Left hindlimb (tissue), 1 donor: ENCODE results near the gene LY6G6F.
A peak's percentile ranks its signal among the peaks of the same experiment; 100 is the strongest.

ENCODE experiments used
- DNase-seq: peaks from one replicate; pipeline ENCODE4 v3.0.0-alpha.2; 2018

Gene LY6G6F

DNA sequence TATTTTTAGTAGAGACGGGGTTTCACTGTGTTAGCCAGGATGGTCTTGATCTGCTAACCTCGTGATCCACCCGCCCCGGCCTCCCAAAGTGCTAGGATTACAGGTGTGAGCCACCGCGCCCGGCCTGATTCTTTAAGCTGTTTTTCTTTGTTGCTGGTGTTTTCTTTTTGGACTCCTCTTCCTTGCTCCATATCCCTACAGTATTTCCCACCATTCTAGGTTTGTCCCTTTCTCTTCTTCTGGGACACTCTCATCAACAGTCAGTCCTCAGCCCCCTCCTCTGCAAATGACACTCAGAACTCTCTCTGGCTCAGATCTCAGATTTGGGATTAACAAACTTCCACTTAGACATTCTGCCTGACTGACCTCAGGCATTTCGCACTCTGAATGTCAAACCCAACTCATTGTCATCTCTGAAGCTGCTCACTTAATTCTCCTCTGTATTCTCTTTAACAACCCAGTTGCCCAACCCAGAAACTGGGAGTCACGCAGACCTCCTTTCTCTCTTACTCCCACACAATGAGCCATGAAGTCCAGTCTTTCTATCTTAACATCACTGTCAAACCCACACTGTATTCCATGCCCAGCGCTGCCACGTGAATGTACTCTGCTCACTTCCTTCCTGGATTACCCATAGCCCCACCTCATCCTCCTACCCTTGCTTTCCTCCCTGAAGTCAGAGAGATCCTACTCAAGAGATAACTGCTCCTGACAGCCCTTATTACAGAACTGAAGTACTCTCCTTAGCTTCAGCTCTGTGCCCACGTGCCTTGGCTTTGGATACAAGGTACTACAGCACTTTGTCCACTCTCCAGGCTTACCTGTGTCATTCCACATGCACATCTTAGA, 19.1 kb downstream of the LY6G6F start:
- DNase-seq = no peak

DNA sequence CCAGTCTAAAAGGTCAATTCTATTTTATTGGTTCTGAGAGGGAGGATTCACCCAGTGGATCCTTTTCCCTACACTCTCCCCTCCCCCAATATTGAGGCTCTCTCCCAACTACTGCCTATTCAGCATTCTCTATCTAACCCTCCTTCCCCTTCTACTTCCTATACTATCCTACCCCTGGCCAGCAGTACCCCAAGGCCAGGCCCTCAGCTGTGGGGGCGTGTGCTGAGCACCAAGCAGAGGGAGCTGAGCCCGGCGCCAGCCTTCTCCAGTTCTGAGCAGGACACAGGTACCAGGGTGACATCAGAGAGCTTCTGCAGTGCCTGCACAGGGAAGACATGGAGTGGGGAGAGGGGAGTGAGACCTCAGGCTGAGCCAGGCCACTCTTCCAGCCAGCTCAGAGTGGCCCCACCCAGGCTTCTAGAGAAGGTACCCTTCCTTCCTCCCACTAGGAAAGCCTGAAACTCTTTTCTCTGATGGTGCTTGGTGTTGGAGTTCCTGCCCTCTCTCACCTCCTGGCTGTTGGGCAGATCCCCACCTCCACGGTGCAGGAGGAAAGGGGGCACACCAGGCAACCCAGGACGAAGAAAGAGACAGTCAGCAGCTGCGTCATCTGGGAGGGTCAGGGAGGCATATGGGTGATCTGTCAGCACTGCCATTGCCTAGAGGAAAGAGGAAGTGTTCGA, 20.5 kb downstream of the LY6G6F start:
- DNase-seq = no peak

- no peak for DNase-seq
These were observed 21.3 kb downstream of the LY6G6F start for GRCh38 chr6:31727717-31728671.

DNA sequence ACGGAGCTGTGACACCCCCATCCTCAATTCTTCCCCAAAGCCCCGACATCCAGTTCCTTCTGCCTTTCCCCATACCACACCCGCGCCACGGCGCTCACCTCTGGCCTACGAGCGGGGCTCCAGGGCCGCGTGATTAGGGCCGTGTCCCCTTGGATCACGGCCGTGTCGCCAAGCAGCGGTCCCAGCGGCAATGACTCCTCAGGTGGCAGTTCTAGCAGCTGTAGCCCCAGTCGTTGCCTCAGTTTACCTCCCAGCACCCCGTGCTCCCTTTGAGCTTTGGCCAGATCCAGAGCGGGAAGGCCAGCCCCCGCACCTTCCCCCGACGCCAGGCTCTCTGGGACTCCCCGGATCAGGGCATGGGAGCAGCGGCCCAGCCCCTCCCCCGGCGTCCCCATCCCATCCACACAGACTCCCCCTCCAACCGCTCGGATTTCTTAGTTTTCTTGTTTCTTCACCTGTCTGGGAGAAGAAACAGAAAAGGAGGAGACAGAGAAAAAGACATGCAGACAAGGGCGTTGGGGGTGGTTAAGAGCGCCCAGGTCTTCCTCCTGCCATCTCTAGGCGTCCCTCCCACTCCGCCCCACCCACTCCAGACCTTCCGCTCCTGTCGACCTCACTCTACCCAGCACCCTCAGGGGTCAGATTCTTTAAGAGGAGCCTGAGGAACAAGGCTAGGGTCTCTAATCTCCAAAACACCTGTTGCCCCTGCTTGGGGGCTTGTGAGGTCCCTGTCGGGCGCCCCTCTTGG, 22.3 kb downstream of the LY6G6F start, which contains the start of gene DDAH2:
Gene DDAH2 (minus strand): TSS at position 533 of the 748 bp plus-strand sequence. CDS start 138 bp downstream, at position 395.
- no peak for DNase-seq

GRCh38 chr6:31729515-31729978, 22.9 kb downstream of the LY6G6F start:
- peak; percentile 93 for DNase-seq

DNA sequence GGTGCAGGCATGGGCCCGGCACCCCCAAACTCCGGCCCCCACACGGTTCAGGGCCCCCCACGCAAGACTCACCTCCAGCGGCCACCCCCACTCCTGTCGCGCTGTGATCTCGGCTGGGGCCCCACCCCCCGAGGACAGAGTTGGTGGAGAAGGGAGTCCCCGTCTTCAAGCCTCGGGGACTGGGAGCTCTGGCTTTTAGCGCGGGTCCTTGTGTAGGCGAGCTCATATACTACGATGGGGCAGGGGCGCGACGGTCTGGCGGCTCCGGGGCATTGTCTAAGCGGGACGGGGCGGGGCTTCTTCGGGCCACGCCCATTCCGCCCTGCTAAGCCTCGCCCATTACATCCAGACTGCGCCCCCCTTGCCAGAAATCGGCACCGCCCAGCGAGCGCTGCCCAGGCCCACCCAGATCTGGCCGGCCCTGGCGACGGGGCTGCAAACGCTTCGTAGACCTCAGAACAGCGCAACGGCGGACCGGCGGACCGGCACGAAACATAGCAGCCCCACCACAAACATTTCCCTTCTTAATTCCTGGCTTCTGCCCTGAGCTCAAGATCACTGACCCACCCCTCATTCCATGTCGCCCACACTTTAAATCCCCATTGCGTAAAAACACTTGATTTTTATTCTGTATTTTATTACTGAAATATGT, 23.4 kb downstream of the LY6G6F start:
- DNase-seq = peak; percentile 96

DNA sequence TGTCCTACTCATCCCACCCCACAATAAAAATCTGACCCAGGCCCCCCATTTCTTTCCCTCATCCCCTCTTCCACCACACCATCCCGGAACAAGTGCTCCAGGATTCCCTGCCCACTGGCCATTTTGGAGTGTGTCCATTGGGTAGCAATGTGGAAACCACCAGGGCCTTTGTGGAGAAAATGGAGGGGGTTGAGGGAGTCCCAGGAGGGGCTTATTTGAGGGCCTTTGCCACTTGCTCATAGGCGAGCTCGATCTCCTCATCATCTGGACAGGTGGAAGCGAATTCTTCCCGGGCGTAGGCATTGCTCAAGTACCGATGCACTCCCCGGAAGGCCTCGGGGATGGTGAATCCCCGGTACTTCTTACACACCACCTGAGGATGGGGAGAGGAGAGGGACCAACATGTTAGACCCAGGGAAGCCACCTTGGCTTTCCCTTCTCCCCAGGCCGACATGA, 24.0 kb downstream of the LY6G6F start:
- no peak for DNase-seq

- no peak for DNase-seq
These were observed 25.4 kb downstream of the LY6G6F start for GRCh38 chr6:31732029-31732428.

DNA sequence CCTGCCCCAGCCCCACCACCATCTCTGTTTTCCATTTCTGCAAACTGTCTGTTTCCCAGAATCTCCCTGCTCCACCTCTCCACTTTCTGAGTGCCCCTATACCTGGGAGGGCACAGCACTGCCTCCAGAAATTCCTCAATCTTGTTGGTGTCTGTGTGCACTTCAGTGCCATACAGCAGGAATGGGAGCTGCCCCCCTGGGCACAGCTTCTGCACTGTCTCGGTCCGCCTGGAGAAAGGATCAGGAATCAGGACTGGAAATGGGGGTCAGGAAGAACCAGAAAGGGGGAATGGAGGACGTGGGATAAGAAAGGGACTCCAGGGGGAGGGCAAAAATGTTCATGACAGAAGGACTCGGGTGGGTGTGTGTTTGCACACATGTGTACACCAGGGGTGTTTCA, 27.1 kb downstream of the LY6G6F start:
- no peak for DNase-seq

- no peak for DNase-seq
These were observed 27.7 kb downstream of the LY6G6F start for GRCh38 chr6:31734247-31734820.

- no peak for DNase-seq
These were observed 28.2 kb downstream of the LY6G6F start for GRCh38 chr6:31734821-31735406.

GRCh38 chr6:31736021-31736767, 29.5 kb downstream of the LY6G6F start, which contains the start of gene CLIC1:
CLIC1 (minus strand) TSS chr6:31736530; CDS start chr6:31736300, 230 bp downstream.
- DNase-seq = peak; percentile 92

- no peak for DNase-seq
These were observed 30.2 kb downstream of the LY6G6F start for GRCh38 chr6:31736768-31737314.

- no peak for DNase-seq
These were observed 30.8 kb downstream of the LY6G6F start for GRCh38 chr6:31737315-31737990.

DNA sequence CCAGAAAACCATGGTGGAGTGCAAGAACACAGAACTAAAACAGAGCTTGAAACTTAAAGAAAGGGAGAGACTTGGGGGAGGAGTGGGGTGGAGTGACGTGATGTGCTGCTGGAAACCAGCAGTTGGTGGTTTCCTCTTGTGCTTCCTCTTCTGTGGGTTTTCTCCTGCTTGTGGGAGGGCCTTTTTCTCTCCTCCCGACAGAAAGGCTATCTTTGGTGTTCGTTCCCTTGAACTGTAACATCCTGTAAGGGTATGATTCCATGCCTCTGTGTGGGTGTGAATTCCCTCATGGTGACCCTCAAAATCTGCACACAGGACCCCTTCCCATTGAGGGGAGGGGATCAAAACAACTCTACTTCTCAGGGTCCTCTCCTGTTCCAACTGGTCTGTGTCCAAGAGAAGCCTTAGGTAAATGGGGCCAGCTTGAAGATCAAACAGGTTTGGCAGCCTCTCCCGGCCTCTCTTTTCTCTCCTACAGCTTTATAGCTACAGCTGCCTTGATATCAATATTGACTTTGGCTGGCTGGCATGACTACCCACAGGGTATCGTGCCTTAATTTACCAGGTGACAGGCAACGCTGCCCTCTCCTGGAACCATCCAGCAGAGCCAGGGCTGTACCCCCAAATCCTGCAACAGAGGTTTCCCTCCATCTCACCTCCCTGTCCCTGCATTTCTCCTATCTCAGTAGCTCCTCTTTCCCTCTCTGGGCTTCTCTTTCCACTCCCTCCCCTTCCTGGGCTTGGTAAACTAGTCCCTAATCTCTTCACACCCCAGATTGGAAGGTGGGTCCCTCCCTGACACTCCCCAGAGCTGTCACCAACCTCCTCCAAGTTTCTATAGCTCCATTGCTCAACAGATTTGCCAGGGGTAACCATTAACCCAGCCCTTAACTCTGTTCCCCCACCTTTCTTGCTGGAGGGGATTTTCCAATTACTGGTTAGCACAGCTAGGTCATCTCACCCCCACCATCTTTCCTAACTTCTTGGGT, 31.6 kb downstream of the LY6G6F start:
- DNase-seq = peak; percentile 83

GRCh38 chr6:31739639-31740396, 33.2 kb downstream of the LY6G6F start, which contains the start of gene MSH5:
MSH5 (plus strand) TSS chr6:31740005; CDS start chr6:31740467, 462 bp downstream.
- peak; percentile 99 for DNase-seq
